ENCODE data around the gene SMG6.
A peak's percentile ranks its signal among the peaks of the same experiment; 100 is the strongest.

Gene SMG6

GRCh38 chr17:2174468-2175293 is 128.9 kb downstream of the SMG6 start:
- Histone ChIP-seq H3K4ac (ENCODE audit: low read depth in 1 of 2, low read length in 2 of 2) (peak overlapping the region; percentile 62 to 78), H3K18ac (ENCODE audit: low read depth in 1 of 2, low read length in 2 of 2) (peak overlapping the region; percentile 79 to 86), H2AFZ (ENCODE audit: low read depth, low read length) (no peak overlapping the region), H2BK15ac (ENCODE audit: low read depth, poor library complexity, severe bottlenecking) (no peak overlapping the region), H3K4me1 (ENCODE audit: control insufficient read depth, insufficient read depth, low read depth, low read length) (peaks cover 38% of the 10 kb centered on the region), H3K9me3 (ENCODE audit: control insufficient read depth, low read length) (no peaks in the 10 kb centered on the region), H3K23ac (ENCODE audit: low read length in 2 of 2) (no peak overlapping the region), H3K14ac (ENCODE audit: low read length in 2 of 2) (peak overlapping the region in 1 of 2 experiments; percentile 46), H4K8ac (ENCODE audit: low read length) (peak overlapping the region; percentile 54), H3K79me1 (replicated peaks; ENCODE audit: low read length, poor library complexity, severe bottlenecking) (peaks cover 17% of the 10 kb centered on the region), H2BK5ac (ENCODE audit: low read depth, low read length, poor library complexity, severe bottlenecking) (peak overlapping the region; percentile 0), H4K91ac (ENCODE audit: low read length) (peak overlapping the region; percentile 94), H3K4me3 (ENCODE audit: insufficient read depth in 1 of 2, low read depth in 1 of 2, low read length in 2 of 2) (peak overlapping the region in 1 of 2 experiments; percentile 40), H2BK12ac (ENCODE audit: low read length in 2 of 2) (peak overlapping the region; percentile 90 to 92), H2AK5ac (ENCODE audit: low read length, severe bottlenecking) (peak overlapping the region; percentile 73), H3K9ac (ENCODE audit: low read length) (peak overlapping the region; percentile 85), H3K27ac (ENCODE audit: low read length, poor library complexity, severe bottlenecking) (peak overlapping the region; percentile 59), H3K4me2 (ENCODE audit: low read length, poor library complexity, severe bottlenecking) (peak overlapping the region; percentile 28), H2BK120ac (ENCODE audit: low read depth, low read length) (peak overlapping the region; percentile 45), H3K27me3 (ENCODE audit: control insufficient read depth in 1 of 2, insufficient read depth in 1 of 2, low read length in 2 of 2) (no peaks in the 10 kb centered on the region), H3K36me3 (ENCODE audit: control insufficient read depth in 1 of 2, insufficient read depth in 2 of 2, low read depth in 1 of 2, low read length in 2 of 2) (peaks cover 4 to 30% of the 10 kb centered on the region in 2 experiments)
- DNase-seq: peak; percentile 99
- WGBS: 1% methylated on average over 21 of the region's 24 CpGs

GRCh38 chr17:2174014-2174413 is 129.6 kb downstream of the SMG6 start:
- peaks cover 37% of the 10 kb centered on the region for H3K4me1 ChIP-seq (ENCODE audit: control insufficient read depth, insufficient read depth, low read depth, low read length)
- H3K27me3 ChIP-seq (ENCODE audit: control insufficient read depth in 1 of 2, insufficient read depth in 1 of 2, low read length in 2 of 2): no peaks in the 10 kb centered on the region
- peak overlapping the region in 1 of 2 experiments; percentile 92 for H2BK12ac ChIP-seq (ENCODE audit: low read length in 2 of 2)
- H4K8ac ChIP-seq (ENCODE audit: low read length): no peak overlapping the region
- no peak overlapping the region for H2BK15ac ChIP-seq (ENCODE audit: low read depth, poor library complexity, severe bottlenecking)
- no peak overlapping the region for H3K4me2 ChIP-seq (ENCODE audit: low read length, poor library complexity, severe bottlenecking)
- no peaks in the 10 kb centered on the region for H3K9me3 ChIP-seq (ENCODE audit: control insufficient read depth, low read length)
- peak overlapping the region; percentile 73 for H2AK5ac ChIP-seq (ENCODE audit: low read length, severe bottlenecking)
- no peak overlapping the region for H4K91ac ChIP-seq (ENCODE audit: low read length)
- peak; percentile 92 for DNase-seq
- no peak overlapping the region for H2BK5ac ChIP-seq (ENCODE audit: low read depth, low read length, poor library complexity, severe bottlenecking)
- H3K36me3 ChIP-seq (ENCODE audit: control insufficient read depth in 1 of 2, insufficient read depth in 2 of 2, low read depth in 1 of 2, low read length in 2 of 2): peaks cover 8 to 36% of the 10 kb centered on the region in 2 experiments
- no peak overlapping the region for H2AFZ ChIP-seq (ENCODE audit: low read depth, low read length)
- no peak overlapping the region for H3K23ac ChIP-seq (ENCODE audit: low read length in 2 of 2)
- peak overlapping the region in 1 of 2 experiments; percentile 78 for H3K4ac ChIP-seq (ENCODE audit: low read depth in 1 of 2, low read length in 2 of 2)
- H3K4me3 ChIP-seq (ENCODE audit: insufficient read depth in 1 of 2, low read depth in 1 of 2, low read length in 2 of 2): peak overlapping the region in 1 of 2 experiments; percentile 40
- H2BK120ac ChIP-seq (ENCODE audit: low read depth, low read length): peak overlapping the region; percentile 45
- peak overlapping the region; percentile 78 to 86 for H3K18ac ChIP-seq (ENCODE audit: low read depth in 1 of 2, low read length in 2 of 2)
- peak overlapping the region in 1 of 2 experiments; percentile 49 for H3K14ac ChIP-seq (ENCODE audit: low read length in 2 of 2)
- peaks cover 20% of the 10 kb centered on the region for H3K79me1 ChIP-seq (replicated peaks; ENCODE audit: low read length, poor library complexity, severe bottlenecking)
- H3K9ac ChIP-seq (ENCODE audit: low read length): peak overlapping the region; percentile 85
- WGBS: 79% methylated on average over 3 of the region's 3 CpGs
- H3K27ac ChIP-seq (ENCODE audit: low read length, poor library complexity, severe bottlenecking): peak overlapping the region; percentile 10

- 21% methylated on average over 1 of the region's 1 CpG for WGBS
- Histone ChIP-seq H4K91ac (ENCODE audit: low read length) (peak overlapping the region; percentile 96), H3K14ac (ENCODE audit: low read length in 2 of 2) (peak overlapping the region in 1 of 2 experiments; percentile 86), H3K4me1 (ENCODE audit: control insufficient read depth, insufficient read depth, low read depth, low read length) (peaks cover 32% of the 10 kb centered on the region), H4K8ac (ENCODE audit: low read length) (peak overlapping the region; percentile 70), H2AK5ac (ENCODE audit: low read length, severe bottlenecking) (no peak overlapping the region), H3K23ac (ENCODE audit: low read length in 2 of 2) (no peak overlapping the region), H3K27ac (ENCODE audit: low read length, poor library complexity, severe bottlenecking) (peak overlapping the region; percentile 87), H2AFZ (ENCODE audit: low read depth, low read length) (no peak overlapping the region), H2BK12ac (ENCODE audit: low read length in 2 of 2) (peak overlapping the region; percentile 71 to 99), H3K27me3 (ENCODE audit: control insufficient read depth in 1 of 2, insufficient read depth in 1 of 2, low read length in 2 of 2) (no peaks in the 10 kb centered on the region), H3K79me1 (replicated peaks; ENCODE audit: low read length, poor library complexity, severe bottlenecking) (peaks cover 18% of the 10 kb centered on the region), H2BK120ac (ENCODE audit: low read depth, low read length) (peak overlapping the region; percentile 81), H3K9me3 (ENCODE audit: control insufficient read depth, low read length) (no peaks in the 10 kb centered on the region), H3K4ac (ENCODE audit: low read depth in 1 of 2, low read length in 2 of 2) (peak overlapping the region; percentile 76 to 96), H3K36me3 (ENCODE audit: control insufficient read depth in 1 of 2, insufficient read depth in 2 of 2, low read depth in 1 of 2, low read length in 2 of 2) (peaks cover 15 to 41% of the 10 kb centered on the region in 2 experiments), H3K4me3 (ENCODE audit: insufficient read depth in 1 of 2, low read depth in 1 of 2, low read length in 2 of 2) (no peak overlapping the region), H3K9ac (ENCODE audit: low read length) (peak overlapping the region; percentile 85), H3K18ac (ENCODE audit: low read depth in 1 of 2, low read length in 2 of 2) (peak overlapping the region; percentile 71 to 99), H2BK15ac (ENCODE audit: low read depth, poor library complexity, severe bottlenecking) (peak overlapping the region; percentile 60), H2BK5ac (ENCODE audit: low read depth, low read length, poor library complexity, severe bottlenecking) (no peak overlapping the region), H3K4me2 (ENCODE audit: low read length, poor library complexity, severe bottlenecking) (no peak overlapping the region)
- peak; percentile 90 for DNase-seq
These were observed 130.6 kb downstream of the SMG6 start for GRCh38 chr17:2172999-2173398.
